ENCODE data around the gene ACOXL.
"Not testable (repeated sequence)": the region's sequence is repeated elsewhere in the genome, so short reads cannot be mapped to it uniquely, and the experiment has no call there.

Gene ACOXL

GRCh38 chr2:111061191-111061590 lies 328.8 kb downstream of the ACOXL start:
- no peak for DNase-seq (ENCODE audit: low read depth in 2 of 2)

DNA sequence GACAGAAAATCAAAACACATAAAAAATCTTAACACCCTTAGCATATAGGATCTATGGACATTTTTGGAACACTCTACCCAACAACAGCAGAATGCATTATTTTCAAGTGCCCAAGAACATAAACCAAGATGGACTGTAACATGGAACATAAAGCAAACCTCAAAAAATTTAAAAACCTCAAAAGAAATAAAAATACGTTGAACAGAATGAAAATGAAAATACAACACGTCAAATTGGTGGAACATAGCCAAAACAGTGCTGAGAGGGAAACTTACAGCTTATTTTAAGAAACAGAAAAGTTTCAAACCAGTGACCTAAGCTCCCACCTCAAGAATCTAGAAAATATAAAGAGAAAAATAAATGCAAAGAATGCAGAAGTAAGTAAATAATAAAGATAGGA lies 330.0 kb downstream of the ACOXL start:
- DNase-seq (ENCODE audit: low read depth in 2 of 2), result no peak

- no peak for DNase-seq (ENCODE audit: low read depth in 2 of 2)
Measured at GRCh38 chr2:111066062-111066593, 333.8 kb downstream of the ACOXL start.

GRCh38 chr2:111068435-111069058 lies 336.2 kb downstream of the ACOXL start:
- no peak for DNase-seq (ENCODE audit: low read depth in 2 of 2)

GRCh38 chr2:111069722-111070121 lies 337.3 kb downstream of the ACOXL start:
- no peak for DNase-seq (ENCODE audit: low read depth in 2 of 2)

GRCh38 chr2:111071600-111072171 lies 339.3 kb downstream of the ACOXL start:
- no peak for DNase-seq (ENCODE audit: low read depth in 2 of 2)

DNA sequence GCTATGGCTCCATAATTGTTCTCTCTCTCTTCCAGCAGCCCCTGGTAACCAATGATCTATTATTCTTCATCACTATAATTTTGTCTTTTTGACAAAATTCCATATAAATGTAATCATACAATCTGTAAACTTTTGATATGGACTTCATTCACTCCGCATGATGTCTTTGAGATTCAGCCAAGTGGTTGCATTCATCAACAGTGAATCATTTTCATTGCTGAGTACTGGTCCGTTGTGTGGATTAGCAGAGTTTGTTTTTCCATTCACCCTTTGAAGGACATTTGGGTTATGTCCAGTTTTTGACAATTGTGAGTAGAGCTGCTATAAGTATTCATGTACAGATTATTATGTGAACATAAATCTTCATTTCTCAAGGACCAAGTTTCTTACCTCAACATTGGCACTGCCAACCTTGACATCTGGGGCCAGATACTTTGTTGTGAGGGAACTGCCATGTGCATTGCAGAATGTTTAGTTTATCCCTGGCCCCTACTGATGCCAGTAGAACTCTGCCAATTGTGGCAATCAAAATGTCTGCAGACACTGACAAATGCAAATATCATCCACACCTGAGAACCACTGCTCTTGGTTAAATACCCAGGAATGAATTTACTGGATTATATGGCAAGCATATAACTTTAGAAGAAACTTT lies 340.0 kb downstream of the ACOXL start:
- DNase-seq (ENCODE audit: low read depth in 2 of 2), result no peak

DNA sequence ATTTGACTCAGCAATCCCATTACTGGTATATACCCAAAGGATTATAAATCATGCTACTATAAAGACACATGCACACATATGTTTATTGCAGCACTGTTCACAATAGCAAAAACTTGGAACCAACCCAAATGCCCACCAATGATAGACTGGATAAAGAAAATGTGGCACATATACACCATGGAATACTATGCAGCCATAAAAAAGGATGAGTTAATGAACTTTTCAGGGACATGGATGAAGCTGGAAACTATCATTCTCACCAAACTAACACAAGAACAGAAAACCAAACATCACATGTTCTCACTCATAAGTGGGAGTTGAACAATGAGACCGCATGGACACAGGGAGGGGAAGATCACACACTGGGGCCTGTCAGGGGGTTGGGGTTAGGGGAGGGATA lies 350.3 kb downstream of the ACOXL start:
- not testable (repeated sequence) for DNase-seq (ENCODE audit: low read depth in 2 of 2)

- DNase-seq (ENCODE audit: low read depth in 2 of 2), result no peak
Measured at GRCh38 chr2:111091811-111092211, 359.4 kb downstream of the ACOXL start.

- DNase-seq (ENCODE audit: low read depth in 2 of 2), result no peak
Measured at GRCh38 chr2:111094691-111095090, 362.3 kb downstream of the ACOXL start.

DNA sequence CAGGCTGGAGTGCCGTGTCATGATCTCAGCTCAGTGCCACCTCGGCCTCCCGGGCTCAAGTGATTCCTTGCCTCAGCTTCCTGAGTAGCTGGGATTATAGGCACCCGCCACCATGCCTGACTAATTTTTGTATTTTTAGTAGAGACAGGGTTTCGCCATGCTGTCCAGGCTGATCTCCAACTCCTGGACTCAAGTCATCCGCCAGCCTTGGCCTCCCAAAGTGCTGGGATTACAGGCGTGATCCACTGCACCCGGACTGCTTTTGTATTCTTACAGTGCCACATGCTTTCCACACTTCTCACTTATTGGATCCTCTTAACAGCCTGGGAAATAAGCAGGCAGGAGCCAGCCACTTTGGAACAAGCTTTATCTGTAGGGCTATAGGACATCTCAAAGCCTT lies 363.1 kb downstream of the ACOXL start:
- DNase-seq (ENCODE audit: low read depth in 2 of 2), result no peak

- no peak for DNase-seq (ENCODE audit: low read depth in 2 of 2)
Measured at GRCh38 chr2:111099402-111099801, 367.0 kb downstream of the ACOXL start.

GRCh38 chr2:111100087-111100764 lies 367.9 kb downstream of the ACOXL start:
- no peak for DNase-seq (ENCODE audit: low read depth in 2 of 2)

DNA sequence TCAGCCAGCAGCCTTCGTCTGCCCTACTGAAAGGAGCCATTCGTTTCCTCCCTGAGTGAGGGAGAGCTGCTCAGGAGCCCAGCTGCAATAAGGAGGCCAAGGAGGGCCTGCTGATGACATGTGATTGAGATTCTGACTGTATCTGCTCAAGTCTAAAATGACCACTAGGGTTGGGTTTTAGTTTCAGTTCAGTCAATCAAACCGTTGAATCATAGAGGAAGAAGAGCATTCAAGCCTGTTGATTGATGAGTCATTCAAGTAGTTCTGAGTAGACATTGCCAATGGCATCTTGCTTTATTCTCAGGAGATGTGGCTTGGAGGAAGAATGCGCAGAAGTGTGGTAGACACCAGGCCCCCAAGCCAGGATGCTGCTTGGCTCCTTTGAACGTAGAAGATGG lies 368.4 kb downstream of the ACOXL start:
- no peak for DNase-seq (ENCODE audit: low read depth in 2 of 2)

- no peak for DNase-seq (ENCODE audit: low read depth in 2 of 2)
Measured at GRCh38 chr2:111101592-111101991, 369.2 kb downstream of the ACOXL start.

- DNase-seq (ENCODE audit: low read depth in 2 of 2), result no peak
Measured at GRCh38 chr2:111102216-111102615, 369.8 kb downstream of the ACOXL start.

DNA sequence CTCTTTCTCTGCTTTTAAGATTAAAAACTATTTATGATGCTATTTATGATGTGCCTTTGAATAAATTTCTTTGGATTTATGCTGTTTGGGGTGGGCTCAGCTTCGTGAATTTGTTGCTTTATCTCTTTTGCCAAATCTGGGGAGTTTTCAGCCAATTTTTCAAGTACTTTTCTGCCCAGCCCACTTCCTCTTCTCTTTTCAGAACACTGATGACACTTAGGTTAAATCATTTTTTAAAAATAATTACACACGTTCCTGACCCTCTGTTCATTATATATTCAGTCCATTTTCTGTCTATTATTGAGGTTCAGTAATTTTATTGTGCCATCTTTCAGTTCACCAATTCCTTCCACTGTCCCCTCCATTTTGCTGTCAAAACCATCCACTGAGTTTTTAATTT lies 373.6 kb downstream of the ACOXL start:
- DNase-seq (ENCODE audit: low read depth in 2 of 2), result no peak

DNA sequence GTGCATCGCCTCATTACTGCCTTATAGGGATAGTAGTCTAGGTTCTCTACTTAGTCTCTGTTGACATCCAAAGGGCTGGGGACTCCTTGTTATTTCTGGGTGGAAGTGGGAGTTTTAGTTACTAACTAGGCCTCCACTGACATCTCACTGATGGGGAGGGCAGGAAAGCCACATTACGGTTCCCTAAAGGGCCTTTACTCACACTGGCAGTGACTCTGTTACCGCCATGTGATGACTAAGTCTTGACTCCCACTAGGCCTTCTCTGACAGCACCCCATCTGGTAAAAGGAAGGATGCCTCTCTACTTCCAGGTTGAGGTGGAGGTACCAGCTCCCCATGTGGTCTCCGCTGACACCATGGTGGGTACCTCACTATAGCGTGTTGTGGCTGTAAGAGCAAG lies 374.3 kb downstream of the ACOXL start:
- DNase-seq (ENCODE audit: low read depth in 2 of 2), result no peak

DNA sequence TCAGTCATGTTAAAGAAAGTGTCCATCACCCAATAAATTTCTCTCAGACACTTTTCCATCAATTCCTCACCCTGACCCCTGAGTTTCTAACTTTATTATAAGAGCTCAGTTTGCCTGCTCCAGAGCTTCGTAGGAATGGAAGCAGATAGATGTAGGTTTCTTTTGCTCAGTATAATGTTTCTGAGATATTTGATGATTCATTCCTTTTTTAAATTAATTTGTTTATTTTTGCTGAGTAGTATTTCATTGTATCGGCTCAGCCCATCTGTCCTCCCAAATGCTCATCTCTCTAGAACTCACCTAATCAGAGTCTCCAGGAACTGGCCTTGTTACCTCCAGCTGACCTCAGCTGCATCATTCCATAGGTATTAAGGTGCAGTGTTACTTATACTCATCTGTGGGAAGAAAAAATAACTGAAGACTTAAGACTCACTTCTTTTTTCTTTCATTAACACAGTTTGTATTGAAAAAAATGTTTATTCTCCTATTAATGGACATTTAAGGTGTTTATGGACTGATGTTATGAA lies 376.4 kb downstream of the ACOXL start:
- DNase-seq (ENCODE audit: low read depth in 2 of 2), result no peak

- DNase-seq (ENCODE audit: low read depth in 2 of 2), result no peak
Measured at GRCh38 chr2:111111101-111111755, 378.9 kb downstream of the ACOXL start.

DNA sequence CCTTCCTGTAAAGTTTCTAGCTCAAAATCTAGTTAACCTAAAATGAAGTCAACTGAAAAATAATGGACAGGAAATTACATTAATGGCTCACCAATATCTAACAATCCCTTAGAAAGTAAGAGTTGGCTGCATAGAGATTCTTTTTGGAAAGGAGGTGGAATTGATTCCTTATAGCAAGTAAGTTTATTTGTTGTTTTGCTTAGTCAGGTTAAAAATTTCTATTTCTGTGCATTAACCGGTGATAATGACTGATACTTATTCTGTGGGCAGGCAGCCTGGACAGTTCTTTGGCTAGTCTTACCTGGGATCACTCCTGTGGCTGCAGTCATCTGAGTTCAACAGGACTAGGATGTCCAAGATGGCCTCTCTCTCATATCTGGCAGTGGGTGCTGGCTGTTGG lies 381.5 kb downstream of the ACOXL start:
- no peak for DNase-seq (ENCODE audit: low read depth in 2 of 2)

Data from stimulated activated CD8-positive, alpha-beta memory T cell treated with anti-CD3 and anti-CD28 coated beads, Interleukin-7, amount 100 ng/mL, for 4 hours (primary cell).